ENCODE results near the gene PCCA. TPM values are rescaled to one million over a fixed set of nuclear protein-coding genes. Genes with fewer than 3 reads are reported as not detected.

PCCA gene
- total and polyA plus RNA-seq, 2 of the 13 experiments (the other 11 are each of a cell fraction or from before 2014, with no cell fraction given) = 15.0 to 32.2 TPM

- Histone ChIP-seq H3K9me3 (ENCODE audit: low read length) (no peaks in the 10 kb centered on the region), H2AFZ (ENCODE audit: low read length) (no peak overlapping the region), H3K27ac (ENCODE audit: extremely low read length, insufficient read depth, low read length) (no peak overlapping the region), H3K79me2 (ENCODE audit: insufficient read depth, low read length) (no peaks in the 10 kb centered on the region), H3K4me3 (replicated peaks in 1 of 3; ENCODE audit: insufficient read depth in 1 of 3, low read depth in 2 of 3, low read length in 3 of 3) (no peak overlapping the region), H3K27me3 (ENCODE audit: control insufficient read depth in 1 of 2, insufficient read depth in 2 of 2, low read length in 2 of 2) (no peaks in the 10 kb centered on the region), H3K9ac (ENCODE audit: insufficient read depth, low read depth, low read length) (no peak overlapping the region), H3K4me2 (ENCODE audit: low read depth, low read length) (no peak overlapping the region), H3K36me3 (replicated peaks in 1 of 2; ENCODE audit: control insufficient read depth in 1 of 2, insufficient read depth in 2 of 2, low read length in 2 of 2) (0 out of 5 replicates have a peak, but pooled peaks cover 0 to 4% of the 10 kb centered on the region in 2 experiments), H4K20me1 (ENCODE audit: insufficient read depth, low read length) (no peaks in the 10 kb centered on the region), H3K4me1 (ENCODE audit: insufficient read depth, low read length) (peaks cover 17% of the 10 kb centered on the region)
- WGBS (ENCODE audit: low lambda C conversion rate) = 94% methylated on average over 7 of the region's 9 CpGs
- intact Hi-C loops (cut with micrococcal nuclease; ENCODE audit: unreplicated experiment) (loop anchor here (10.0 kb wide), 1 partner anchor 528 kb away; the partner anchor contains the start of gene ZIC2), in situ Hi-C loops (cut with HindIII; ENCODE audit: extremely low pct_ligation_motif_present, low pct_unique_long_range_greater_than_20kb) (loop anchor here (10.0 kb wide), 1 partner anchor 598 kb away; no protein-coding TSS in a partner anchor)
- CTCF ChIA-PET (ENCODE audit: low intra/inter-chr PET ratio, low total read pairs) = no interaction called here
- DNase-seq (ENCODE audit: low spot score) (no peak), FAIRE-seq (no peak), ATAC-seq (no peak)
- POLR2A ChIA-PET = no interaction called here
- TF ChIP-seq SP5 (CRISPR knock-in tag; IDR thresholded peaks at IDR 0.05; ENCODE audit: borderline replicate concordance, low read depth) = no peak
- peak; percentile 61 for TF ChIP-seq ZNF121 (CRISPR knock-in tag; IDR thresholded peaks at IDR 0.05)
- no peak for TF ChIP-seq HOMEZ (CRISPR knock-in tag; IDR thresholded peaks at IDR 0.05; ENCODE audit: low read depth)
- no peak for TF ChIP-seq ZNF280D (CRISPR knock-in tag; IDR thresholded peaks at IDR 0.05)
- peak; percentile 14; the same call in 1 of the 2 replicates for TF ChIP-seq FOSL2 (CRISPR knock-in tag; IDR thresholded peaks at IDR 0.05)
- no TSS peak for BruUV-seq (replicated peaks)
Observed at GRCh38 chr13:100512422-100512821, 423.5 kb downstream of the PCCA start.
